Measurements from ENCODE around the gene KIF21B. TPM values are rescaled to one million over a fixed set of nuclear protein-coding genes. Genes with fewer than 3 reads are reported as not detected.

The KIF21B gene
- total and polyA plus RNA-seq, 2 of the 8 experiments (the other 6 are each of a cell fraction or from before 2014, with no cell fraction given) = 10.8 to 26.5 TPM

DNA sequence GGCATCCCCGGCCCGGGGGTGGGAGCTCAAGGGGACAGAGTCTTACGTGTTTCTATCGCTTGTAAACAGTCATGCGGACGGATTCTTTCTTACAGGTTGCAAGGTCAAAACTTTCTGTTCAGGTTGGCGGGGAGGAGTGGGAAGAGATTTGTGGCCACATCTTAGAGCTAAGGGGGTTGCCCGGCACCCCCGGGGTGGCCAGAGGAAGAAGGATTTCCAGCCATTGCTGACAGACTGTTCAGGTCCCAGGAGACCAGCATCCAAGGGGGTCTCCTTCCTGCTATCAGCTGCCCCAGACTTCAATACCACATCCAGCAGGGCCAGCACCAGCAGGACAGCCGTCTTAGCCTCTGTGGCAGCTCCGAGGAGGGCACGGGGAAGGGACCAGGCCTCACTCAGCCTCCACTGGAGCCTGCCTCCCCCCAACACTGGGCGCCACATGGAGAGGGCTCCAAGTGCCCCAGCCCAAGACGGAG, 52.0 kb downstream of the KIF21B start (continued):
- TF ChIP-seq SIN3A (conservative IDR thresholded peaks at IDR 0.05 in 1 of 2, IDR thresholded peaks at IDR 0.05 in 1 of 2; ENCODE audit: low read depth in 1 of 2, low read length in 2 of 2) = no peak
- TF ChIP-seq, protein P1, sequence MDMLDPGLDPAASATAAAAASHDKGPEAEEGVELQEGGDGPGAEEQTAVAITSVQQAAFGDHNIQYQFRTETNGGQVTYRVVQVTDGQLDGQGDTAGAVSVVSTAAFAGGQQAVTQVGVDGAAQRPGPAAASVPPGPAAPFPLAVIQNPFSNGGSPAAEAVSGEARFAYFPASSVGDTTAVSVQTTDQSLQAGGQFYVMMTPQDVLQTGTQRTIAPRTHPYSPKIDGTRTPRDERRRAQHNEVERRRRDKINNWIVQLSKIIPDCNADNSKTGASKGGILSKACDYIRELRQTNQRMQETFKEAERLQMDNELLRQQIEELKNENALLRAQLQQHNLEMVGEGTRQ (IDR thresholded peaks at IDR 0.05; ENCODE audit: low read length) = no peak
